ENCODE measurements around the gene NACC2.

NACC2 gene

DNA sequence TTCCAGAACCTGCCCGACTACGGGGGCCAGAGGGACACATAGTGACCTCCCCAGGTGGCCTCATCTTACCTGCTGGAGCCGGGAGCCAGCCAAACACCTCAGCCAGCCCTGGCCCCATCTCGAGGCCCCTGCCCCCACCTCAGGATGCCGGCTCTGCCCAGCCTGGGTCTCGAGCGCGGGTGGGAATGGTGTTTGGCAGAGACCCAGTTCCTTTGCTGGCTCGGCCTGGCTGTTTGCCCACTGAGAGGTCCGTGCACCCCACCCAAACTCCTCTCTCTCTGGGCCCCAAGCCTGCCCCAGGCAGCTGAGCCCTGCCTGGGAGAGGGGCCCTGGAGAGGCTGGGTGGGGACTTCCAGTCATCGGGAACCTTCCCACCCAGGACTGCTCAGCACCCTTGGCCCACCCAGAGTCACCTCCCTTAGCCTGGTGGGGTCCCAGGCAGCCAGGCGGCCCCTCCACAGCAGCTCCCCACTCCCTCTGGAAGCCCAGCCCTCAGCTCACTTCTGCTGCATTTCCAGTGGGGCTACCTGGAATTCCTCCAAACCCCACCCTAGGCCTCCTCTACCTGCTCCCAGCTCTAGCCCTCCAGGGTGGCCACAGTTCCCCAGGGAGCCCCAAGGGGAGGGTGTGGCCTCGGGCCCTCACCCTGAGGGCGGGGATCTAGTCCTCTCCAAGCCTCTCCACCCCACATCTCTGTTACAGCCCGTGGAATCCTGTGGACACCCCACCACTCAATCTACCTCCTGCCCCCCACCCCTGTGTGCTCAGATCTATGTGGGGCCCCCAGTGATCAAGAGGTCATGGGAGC lies 91.5 kb downstream of the NACC2 start:
- DNase-seq (ENCODE audit: low read depth) = no peak
- TF ChIP-seq, protein P1, sequence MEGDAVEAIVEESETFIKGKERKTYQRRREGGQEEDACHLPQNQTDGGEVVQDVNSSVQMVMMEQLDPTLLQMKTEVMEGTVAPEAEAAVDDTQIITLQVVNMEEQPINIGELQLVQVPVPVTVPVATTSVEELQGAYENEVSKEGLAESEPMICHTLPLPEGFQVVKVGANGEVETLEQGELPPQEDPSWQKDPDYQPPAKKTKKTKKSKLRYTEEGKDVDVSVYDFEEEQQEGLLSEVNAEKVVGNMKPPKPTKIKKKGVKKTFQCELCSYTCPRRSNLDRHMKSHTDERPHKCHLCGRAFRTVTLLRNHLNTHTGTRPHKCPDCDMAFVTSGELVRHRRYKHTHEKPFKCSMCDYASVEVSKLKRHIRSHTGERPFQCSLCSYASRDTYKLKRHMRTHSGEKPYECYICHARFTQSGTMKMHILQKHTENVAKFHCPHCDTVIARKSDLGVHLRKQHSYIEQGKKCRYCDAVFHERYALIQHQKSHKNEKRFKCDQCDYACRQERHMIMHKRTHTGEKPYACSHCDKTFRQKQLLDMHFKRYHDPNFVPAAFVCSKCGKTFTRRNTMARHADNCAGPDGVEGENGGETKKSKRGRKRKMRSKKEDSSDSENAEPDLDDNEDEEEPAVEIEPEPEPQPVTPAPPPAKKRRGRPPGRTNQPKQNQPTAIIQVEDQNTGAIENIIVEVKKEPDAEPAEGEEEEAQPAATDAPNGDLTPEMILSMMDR (conservative IDR thresholded peaks at IDR 0.05; ENCODE audit: control insufficient read depth, insufficient read depth, low read depth, low read length) = no peak
- no peak overlapping the region for H3K4me3 ChIP-seq (ENCODE audit: control insufficient read depth, low read depth, low read length)

- TF ChIP-seq, protein P1 (conservative IDR thresholded peaks at IDR 0.05; ENCODE audit: control insufficient read depth, insufficient read depth, low read depth, low read length) = no peak
- no peak overlapping the region for H3K4me3 ChIP-seq (ENCODE audit: control insufficient read depth, low read depth, low read length)
- DNase-seq (ENCODE audit: low read depth) = no peak
Measured at GRCh38 chr9:136002881-136003280, 92.2 kb downstream of the NACC2 start.

DNA sequence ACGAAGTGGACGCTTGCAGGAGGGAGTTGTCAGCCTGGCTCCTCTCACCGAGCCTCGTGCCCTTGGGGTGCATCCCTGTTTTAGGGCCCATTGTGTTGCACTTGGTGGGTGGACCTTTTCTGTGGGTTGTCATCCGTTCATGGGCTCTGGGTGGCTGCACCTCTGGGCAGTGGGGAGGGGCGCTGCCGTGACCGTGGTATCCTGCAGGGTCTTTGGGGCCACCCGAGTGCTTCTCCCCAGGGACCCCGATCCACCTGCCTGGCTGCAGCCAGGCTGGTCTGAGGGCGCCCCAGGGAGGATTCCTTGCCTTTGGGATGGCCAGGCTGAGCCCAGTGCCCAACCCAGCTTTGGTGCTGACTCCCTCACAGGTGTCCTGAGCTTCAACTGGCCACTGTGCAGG lies 92.9 kb downstream of the NACC2 start:
- TF ChIP-seq, protein P1 (conservative IDR thresholded peaks at IDR 0.05; ENCODE audit: control insufficient read depth, insufficient read depth, low read depth, low read length) = no peak
- H3K4me3 ChIP-seq (ENCODE audit: control insufficient read depth, low read depth, low read length) = no peak overlapping the region
- DNase-seq (ENCODE audit: low read depth) = no peak

- H3K4me3 ChIP-seq (ENCODE audit: control insufficient read depth, low read depth, low read length) = no peak overlapping the region
- DNase-seq (ENCODE audit: low read depth) = no peak
- TF ChIP-seq, protein P1 (conservative IDR thresholded peaks at IDR 0.05; ENCODE audit: control insufficient read depth, insufficient read depth, low read depth, low read length) = no peak
Measured at GRCh38 chr9:136001231-136001630, 93.9 kb downstream of the NACC2 start.

- TF ChIP-seq, protein P1 (conservative IDR thresholded peaks at IDR 0.05; ENCODE audit: control insufficient read depth, insufficient read depth, low read depth, low read length) = no peak
- no peak for DNase-seq (ENCODE audit: low read depth)
- H3K4me3 ChIP-seq (ENCODE audit: control insufficient read depth, low read depth, low read length) = no peak overlapping the region
Measured at GRCh38 chr9:135998410-135999071, 96.5 kb downstream of the NACC2 start.

- TF ChIP-seq, protein P1 (conservative IDR thresholded peaks at IDR 0.05; ENCODE audit: control insufficient read depth, insufficient read depth, low read depth, low read length) = no peak
- no peak overlapping the region for H3K4me3 ChIP-seq (ENCODE audit: control insufficient read depth, low read depth, low read length)
- no peak for DNase-seq (ENCODE audit: low read depth)
Measured at GRCh38 chr9:135998016-135998380, 97.1 kb downstream of the NACC2 start.

All from fibroblast of mammary gland (primary cell).